NT2/D1 (cell line): ENCODE results near the gene ANKRD36.
"Not testable (repeated sequence)": the region's sequence is repeated elsewhere in the genome, so short reads cannot be mapped to it uniquely, and the experiment has no call there.

Experiments
- SUZ12 ChIP-seq: IDR thresholded peaks from 2 replicates; pipeline ENCODE4 v1.6.1; 2011; ENCODE audit not compliant: insufficient read length, insufficient read depth; ENCODE audit errors: extremely low read depth
- ZNF274 ChIP-seq: IDR thresholded peaks from 2 replicates; pipeline ENCODE4 v1.6.1; 2011; ENCODE audit warnings: mild to moderate bottlenecking, low read depth, low read length

- TF ChIP-seq SUZ12, ZNF274: not testable (repeated sequence)
Measured at GRCh38 chr2:97195349-97195748, 82.4 kb downstream of the ANKRD36 start.
